GM23248 (cell line): ENCODE data around the gene MUC2.

Experiments
- EZH2 ChIP-seq: fragments of 200-600 bp; sonication (generic); IDR thresholded peaks from 2 replicates; pipeline ENCODE4 v1.6.1; 2018; ENCODE audit warnings: antibody characterized with exemption, mild to moderate bottlenecking; ENCODE audit not compliant: insufficient read depth, poor library complexity, severe bottlenecking
- EZH2phosphoT487 ChIP-seq: fragments of 200-600 bp; sonication (generic); IDR thresholded peaks from 2 replicates; pipeline ENCODE4 v1.6.1; 2018; ENCODE audit warnings: antibody characterized with exemption, moderate library complexity, mild to moderate bottlenecking, low read depth; ENCODE audit not compliant: insufficient read depth

DNA sequence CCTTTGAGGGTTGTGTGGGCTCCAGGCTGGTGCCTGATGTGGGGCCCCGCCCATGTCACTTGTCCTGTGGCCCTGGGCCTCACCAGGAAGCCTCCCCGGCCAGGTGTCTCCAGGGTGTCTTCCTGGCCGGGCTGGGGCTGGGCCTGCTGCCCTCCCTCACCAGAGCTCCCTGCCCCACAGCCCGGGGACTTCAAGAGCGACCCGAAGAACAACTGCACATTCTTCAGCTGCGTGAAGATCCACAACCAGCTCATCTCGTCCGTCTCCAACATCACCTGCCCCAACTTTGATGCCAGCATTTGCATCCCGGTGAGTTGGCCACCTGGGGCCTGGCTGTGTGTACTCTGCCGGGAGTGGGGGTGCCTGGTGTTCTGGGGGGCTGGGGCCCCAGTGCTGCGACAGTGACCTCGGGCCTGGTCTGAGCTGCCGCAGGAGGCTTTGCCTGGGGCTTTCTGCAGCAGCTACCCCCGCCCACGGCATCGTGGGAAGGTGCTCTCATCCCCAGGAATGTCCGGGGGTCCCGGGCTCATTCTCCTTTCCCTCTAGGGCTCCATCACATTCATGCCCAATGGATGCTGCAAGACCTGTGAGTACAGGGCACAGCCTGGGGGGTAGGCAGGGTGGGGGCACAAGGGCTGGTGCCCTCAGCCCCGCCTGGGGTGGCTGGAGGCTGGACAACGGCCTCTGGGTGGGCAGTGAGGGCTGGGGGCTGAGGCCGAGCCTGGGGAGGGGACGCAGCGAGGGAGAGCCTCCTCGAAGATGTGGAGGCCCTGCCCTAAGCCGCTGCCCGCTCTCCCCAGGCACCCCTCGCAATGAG, 34.6 kb downstream of the MUC2 start:
- TF ChIP-seq EZH2: no peak
- no peak for TF ChIP-seq EZH2phosphoT487
